Suprapubic skin (tissue), 4 donors: Measurements from ENCODE around the gene GRIK4. TPM values are rescaled to one million over a fixed set of nuclear protein-coding genes. Genes with fewer than 3 reads are reported as not detected.
"Not testable (repeated sequence)": the region's sequence is repeated elsewhere in the genome, so short reads cannot be mapped to it uniquely, and the experiment has no call there.

ENCODE experiments used
- DNase-seq, 2 donors: peaks; one replicate each; pipeline ENCODE4 v3.0.0-alpha.2; 2019; ENCODE audit warnings: low spot score in 2 of 2
- H3K27ac ChIP-seq: fragments of 200-600 bp; sonication (generic); one replicate; pipeline ENCODE4 v1.5.1; 2019
- H3K27me3 ChIP-seq: fragments of 200-600 bp; sonication (generic); one replicate; pipeline ENCODE4 v1.5.1; 2019
- H3K36me3 ChIP-seq: fragments of 200-600 bp; sonication (generic); one replicate; pipeline ENCODE4 v1.5.1; 2019
- H3K4me1 ChIP-seq: fragments of 200-600 bp; sonication (generic); one replicate; pipeline ENCODE4 v1.5.1; 2019
- H3K4me3 ChIP-seq: fragments of 200-600 bp; sonication (generic); one replicate; pipeline ENCODE4 v1.5.1; 2019; ENCODE audit warnings: mild to moderate bottlenecking
- H3K9me3 ChIP-seq: fragments of 200-600 bp; sonication (generic); one replicate; pipeline ENCODE4 v1.5.1; 2019
- CTCF ChIP-seq, 2 donors: fragments of 200-600 bp in 1 of 2; fragments of 450-650 bp in 1 of 2; sonication (generic) in 1 of 2; IDR thresholded peaks; one replicate each; pipeline ENCODE4 v1.5.1; 2016 to 2019; ENCODE audit warnings: antibody characterized with exemption in 2 of 2, mild to moderate bottlenecking in 1 of 2, moderate library complexity in 1 of 2
- EP300 ChIP-seq: sonication (generic); formaldehyde crosslinking; IDR thresholded peaks from one replicate; pipeline ENCODE4 v1.6.1; 2017; ENCODE audit warnings: antibody characterized with exemption
- POLR2A ChIP-seq, 2 donors: fragments of 450-650 bp; IDR thresholded peaks; one replicate each; pipeline ENCODE4 v1.6.1; 2017; ENCODE audit warnings: antibody characterized with exemption in 2 of 2, mild to moderate bottlenecking in 2 of 2, moderate library complexity in 2 of 2
- POLR2AphosphoS5 ChIP-seq, 3 donors: sonication (generic); formaldehyde crosslinking; IDR thresholded peaks; one replicate each; pipeline ENCODE4 v1.6.1; 2017; ENCODE audit warnings: antibody characterized with exemption in 3 of 3
- WGBS: methylation state at CpG from one replicate; pipeline ENCODE4 v1.1.5; 2018; 5-methylcytosine and 5-hydroxymethylcytosine counted together
- total RNA-seq, 4 donors: library from RNA; depleted of rRNA; stranded (reverse); fragments of >200 nt; gene quantifications; one replicate each; pipeline ENCODE4 v1.1.0, GENCODE V29; 2016

GRIK4 gene
- total RNA-seq, 4 donors from 2014 or later = 0.24 TPM; not detected in 3

DNA sequence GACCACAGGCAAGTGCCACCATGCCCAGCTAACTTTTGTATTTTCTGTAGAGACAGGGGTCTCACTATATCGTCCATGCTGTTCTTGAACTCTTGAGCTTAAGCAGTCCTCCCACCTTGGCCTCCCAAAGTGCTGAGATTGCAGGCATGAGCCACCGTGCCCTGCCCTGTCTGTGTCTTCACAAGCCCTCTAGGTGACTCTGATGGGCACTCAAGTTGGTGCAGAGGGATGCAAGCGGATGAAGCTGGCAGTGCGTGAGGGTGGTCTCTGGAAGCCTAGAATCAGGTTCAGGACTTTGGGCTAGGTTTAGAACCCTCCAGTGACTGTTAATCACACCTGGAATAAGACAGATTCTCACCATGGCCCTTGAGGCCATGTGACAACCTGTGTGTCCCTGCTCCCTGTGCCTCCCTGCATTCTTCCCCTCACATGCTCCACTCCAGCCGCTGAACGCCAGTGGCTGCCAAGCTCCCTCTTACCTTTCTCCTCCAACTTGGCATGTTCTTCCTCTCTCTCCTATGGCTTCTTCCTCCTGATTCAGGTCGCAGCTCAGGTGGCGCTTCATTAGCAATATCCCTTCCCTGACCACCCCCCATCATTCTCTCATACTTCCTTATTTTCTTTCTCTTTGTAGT lies 270.1 kb downstream of the GRIK4 start:
- Histone ChIP-seq H3K36me3 (no peaks in the 10 kb centered on the region), H3K4me3 (no peak overlapping the region), H3K4me1 (no peaks in the 10 kb centered on the region), H3K27ac (no peak overlapping the region), H3K27me3 (peaks cover 20% of the 10 kb centered on the region), H3K9me3 (no peaks in the 10 kb centered on the region)
- DNase-seq = peak in 1 of 2 donors; percentile 12
- no peak for TF ChIP-seq POLR2A (IDR thresholded peaks at IDR 0.05)
- no peak for TF ChIP-seq CTCF (IDR thresholded peaks at IDR 0.05)
- TF ChIP-seq POLR2AphosphoS5 (IDR thresholded peaks at IDR 0.05) = no peak
- TF ChIP-seq EP300 = no peak
- WGBS = 95% methylated on average over 8 of the region's 8 CpGs

DNA sequence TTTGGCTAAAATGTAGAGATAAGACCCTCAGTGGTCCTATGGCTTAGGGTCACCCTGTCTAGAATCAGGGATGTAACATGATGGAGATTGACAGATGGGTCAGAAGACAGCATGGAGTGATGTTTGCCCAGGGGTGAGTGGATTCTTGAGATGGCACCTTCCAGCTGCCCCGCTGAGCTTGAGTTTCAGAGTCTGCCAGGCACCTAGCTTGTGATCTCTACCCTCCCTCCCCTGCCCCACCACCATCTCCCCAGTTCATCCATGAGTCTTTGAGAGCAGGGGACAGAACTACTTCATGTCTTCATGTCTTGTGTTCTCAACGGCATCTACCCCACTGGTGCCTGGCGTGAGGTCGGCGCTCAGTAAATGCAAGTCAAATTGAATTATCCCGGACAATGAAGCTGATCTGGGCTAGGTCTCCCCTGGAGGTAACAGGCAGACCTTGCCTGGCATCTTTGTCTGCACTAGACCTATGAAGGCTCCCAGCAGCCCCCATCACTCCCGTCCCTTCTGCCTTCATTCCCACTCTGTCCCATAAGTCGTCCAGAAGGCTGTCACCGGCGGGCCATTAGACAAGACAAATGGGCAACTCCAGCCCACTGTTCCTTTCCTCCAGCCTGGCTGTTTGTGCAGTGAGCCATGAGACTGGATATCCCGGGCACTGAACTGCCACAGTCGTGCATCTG lies 273.2 kb downstream of the GRIK4 start:
- Histone ChIP-seq H3K9me3 (no peaks in the 10 kb centered on the region), H3K4me1 (no peaks in the 10 kb centered on the region), H3K27me3 (peaks cover 33% of the 10 kb centered on the region), H3K4me3 (no peak overlapping the region), H3K36me3 (no peaks in the 10 kb centered on the region), H3K27ac (no peak overlapping the region)
- no peak for TF ChIP-seq POLR2A (IDR thresholded peaks at IDR 0.05)
- no peak for TF ChIP-seq POLR2AphosphoS5 (IDR thresholded peaks at IDR 0.05)
- TF ChIP-seq EP300 = no peak
- no peak for TF ChIP-seq CTCF (IDR thresholded peaks at IDR 0.05)
- DNase-seq = peak in 1 of 2 donors; percentile 71
- WGBS = 82% methylated on average over 12 of the region's 12 CpGs

GRCh38 chr11:120785576-120785975 lies 274.0 kb downstream of the GRIK4 start:
- peak in 1 of 2 donors; percentile 49 for DNase-seq
- 89% methylated on average over 8 of the region's 9 CpGs for WGBS
- Histone ChIP-seq H3K27me3 (peaks cover 38% of the 10 kb centered on the region), H3K36me3 (no peaks in the 10 kb centered on the region), H3K27ac (no peak overlapping the region), H3K9me3 (no peaks in the 10 kb centered on the region), H3K4me3 (no peak overlapping the region), H3K4me1 (no peaks in the 10 kb centered on the region)
- TF ChIP-seq POLR2A (IDR thresholded peaks at IDR 0.05) (no peak), EP300 (no peak), POLR2AphosphoS5 (IDR thresholded peaks at IDR 0.05) (no peak), CTCF (IDR thresholded peaks at IDR 0.05) (no peak)

DNA sequence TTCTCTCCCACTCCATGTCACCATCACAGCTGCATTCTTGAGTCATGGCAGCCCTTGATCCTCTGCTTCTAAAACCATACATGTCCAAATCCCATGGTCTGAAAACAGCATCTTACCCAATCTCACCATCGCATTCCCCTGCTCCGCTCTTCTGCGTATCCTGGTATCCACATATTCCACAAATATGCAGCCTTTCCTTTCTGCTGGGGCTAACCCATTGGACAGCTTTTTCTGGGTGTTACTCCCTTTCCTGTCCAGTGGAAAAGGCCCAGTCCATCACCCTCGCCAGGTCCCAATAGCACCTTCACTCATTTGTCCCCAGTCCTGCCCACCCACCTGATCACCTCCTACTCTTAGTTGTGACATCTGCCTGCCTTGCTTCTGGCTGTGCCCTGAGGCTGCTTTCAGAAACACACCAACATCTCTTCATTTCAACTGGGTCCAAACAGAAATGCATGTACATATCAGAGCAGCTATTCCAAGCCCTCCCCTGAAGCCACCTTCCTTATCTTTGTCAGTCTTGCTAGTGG lies 274.7 kb downstream of the GRIK4 start:
- Histone ChIP-seq H3K4me3 (no peak overlapping the region), H3K27me3 (peaks cover 41% of the 10 kb centered on the region), H3K27ac (no peak overlapping the region), H3K9me3 (no peaks in the 10 kb centered on the region), H3K36me3 (no peaks in the 10 kb centered on the region), H3K4me1 (no peaks in the 10 kb centered on the region)
- DNase-seq = peak in 1 of 2 donors; percentile 11
- WGBS = 98% methylated on average over 4 of the region's 4 CpGs
- no peak for TF ChIP-seq POLR2AphosphoS5 (IDR thresholded peaks at IDR 0.05)
- TF ChIP-seq POLR2A (IDR thresholded peaks at IDR 0.05) = no peak
- TF ChIP-seq CTCF (IDR thresholded peaks at IDR 0.05) = no peak
- no peak for TF ChIP-seq EP300

- H3K4me1 ChIP-seq, H3K27ac ChIP-seq, H3K9me3 ChIP-seq, DNase-seq, H3K4me3 ChIP-seq, H3K36me3 ChIP-seq: not testable (repeated sequence)
- WGBS = 82% methylated on average over 9 of the region's 9 CpGs
- H3K27me3 ChIP-seq = peaks cover 50% of the 10 kb centered on the region
Observed at GRCh38 chr11:120787224-120787623, 275.7 kb downstream of the GRIK4 start.
